DOHH2 (cell line): ENCODE results near the gene TNS4.

Experiments used
- H3F3A ChIP-seq: fragments of 200-600 bp; sonication (generic), shearing (Covaris generic); 2 replicates; pipeline ENCODE4 v1.6.0; 2016; ENCODE audit warnings: antibody characterized with exemption, mild to moderate bottlenecking; ENCODE audit not compliant: control insufficient read depth, insufficient read depth
- H3K27ac ChIP-seq: fragments of 200-600 bp; sonication (generic); 2 replicates; pipeline ENCODE4 v1.5.1; 2014; ENCODE audit warnings: low read depth, mild to moderate bottlenecking, low read length, moderate library complexity
- H3K27me3 ChIP-seq: fragments of 200-600 bp; sonication (generic); 2 replicates; pipeline ENCODE4 v1.6.1; 2014; ENCODE audit warnings: mild to moderate bottlenecking, low read length, mixed read lengths; ENCODE audit not compliant: control insufficient read depth
- H3K36me3 ChIP-seq: fragments of 200-600 bp; sonication (generic); 2 replicates; pipeline ENCODE4 v1.6.1; 2014; ENCODE audit warnings: mild to moderate bottlenecking, low read length, moderate library complexity, mixed read lengths; ENCODE audit not compliant: control insufficient read depth
- H3K4me1 ChIP-seq: fragments of 200-600 bp; sonication (generic); 2 replicates; pipeline ENCODE4 v1.6.1; 2014; ENCODE audit warnings: mild to moderate bottlenecking, low read length, mixed read lengths; ENCODE audit not compliant: control insufficient read depth
- H3K4me2 ChIP-seq: fragments of 200-600 bp; sonication (generic); 2 replicates; pipeline ENCODE4 v1.6.0; 2014; ENCODE audit warnings: mild to moderate bottlenecking, low read length, moderate library complexity
- H3K4me3 ChIP-seq: fragments of 200-600 bp; sonication (generic); 2 replicates; pipeline ENCODE4 v1.5.1; 2014; ENCODE audit warnings: mild to moderate bottlenecking, low read length, mixed read lengths
- H3K79me2 ChIP-seq: fragments of 200-600 bp; sonication (generic); 2 replicates; pipeline ENCODE4 v1.6.1; 2014; ENCODE audit warnings: mild to moderate bottlenecking, low read length, mixed read lengths; ENCODE audit not compliant: control insufficient read depth
- H3K9me2 ChIP-seq: fragments of 200-600 bp; sonication (generic); replicated peaks from 2 replicates; pipeline ENCODE4 v1.6.1; 2014; ENCODE audit warnings: mild to moderate bottlenecking, low read length, mixed read lengths; ENCODE audit not compliant: control insufficient read depth
- H3K9me3 ChIP-seq: fragments of 200-600 bp; sonication (generic); 2 replicates; pipeline ENCODE4 v1.6.1; 2014; ENCODE audit warnings: antibody characterized with exemption, low read length, mixed read lengths; ENCODE audit not compliant: control insufficient read depth, insufficient read depth
- H4K20me1 ChIP-seq: fragments of 200-600 bp; sonication (generic); 2 replicates; pipeline ENCODE4 v1.6.0; 2014; ENCODE audit warnings: low read depth, mild to moderate bottlenecking, antibody characterized with exemption, low read length, moderate library complexity; ENCODE audit not compliant: control insufficient read depth, insufficient read depth
- CTCF ChIP-seq: fragments of 200-600 bp; sonication (generic); IDR thresholded peaks from one replicate; pipeline ENCODE4 v1.5.1; 2014; ENCODE audit warnings: antibody characterized with exemption, mild to moderate bottlenecking, low read depth, low read length; ENCODE audit not compliant: poor library complexity, severe bottlenecking
- EZH2phosphoT487 ChIP-seq: fragments of 200-600 bp; sonication (generic); IDR thresholded peaks from 2 replicates; pipeline ENCODE4 v1.6.1; 2017; ENCODE audit warnings: borderline replicate concordance, mild to moderate bottlenecking, antibody characterized with exemption, low read length, moderate library complexity, mixed read lengths

The TNS4 gene

GRCh38 chr17:40526668-40527067, 25.2 kb upstream of the TNS4 start:
- no peaks in the 10 kb centered on the region for H3K36me3 ChIP-seq
- peaks cover 13% of the 10 kb centered on the region; the same call in 1 of the 2 replicates for H3K9me3 ChIP-seq
- H4K20me1 ChIP-seq = no peaks in the 10 kb centered on the region
- no peak overlapping the region for H3K4me3 ChIP-seq
- H3F3A ChIP-seq = no peaks in the 10 kb centered on the region
- H3K27me3 ChIP-seq = peaks cover 70% of the 10 kb centered on the region
- no peaks in the 10 kb centered on the region for H3K9me2 ChIP-seq
- TF ChIP-seq EZH2phosphoT487 = no peak
- TF ChIP-seq CTCF = no peak
- H3K4me1 ChIP-seq = no peaks in the 10 kb centered on the region
- no peak overlapping the region for H3K4me2 ChIP-seq
- no peaks in the 10 kb centered on the region for H3K79me2 ChIP-seq
- no peak overlapping the region for H3K27ac ChIP-seq

GRCh38 chr17:40525294-40525693, 23.9 kb upstream of the TNS4 start:
- no peak overlapping the region for H3K27ac ChIP-seq
- H3K4me1 ChIP-seq = no peaks in the 10 kb centered on the region
- no peak overlapping the region for H3K4me2 ChIP-seq
- no peaks in the 10 kb centered on the region for H4K20me1 ChIP-seq
- H3K4me3 ChIP-seq = no peak overlapping the region
- no peak for TF ChIP-seq CTCF
- no peak for TF ChIP-seq EZH2phosphoT487
- peaks cover 13% of the 10 kb centered on the region; the same call in 1 of the 2 replicates for H3K9me3 ChIP-seq
- H3K36me3 ChIP-seq = no peaks in the 10 kb centered on the region
- no peaks in the 10 kb centered on the region for H3K9me2 ChIP-seq
- no peaks in the 10 kb centered on the region for H3F3A ChIP-seq
- peaks cover 62% of the 10 kb centered on the region for H3K27me3 ChIP-seq
- H3K79me2 ChIP-seq = no peaks in the 10 kb centered on the region

GRCh38 chr17:40524243-40524965, 23.0 kb upstream of the TNS4 start:
- Histone ChIP-seq H3F3A (no peaks in the 10 kb centered on the region), H4K20me1 (no peaks in the 10 kb centered on the region), H3K27ac (no peak overlapping the region), H3K36me3 (no peaks in the 10 kb centered on the region), H3K27me3 (peaks cover 57% of the 10 kb centered on the region), H3K79me2 (no peaks in the 10 kb centered on the region), H3K4me2 (no peak overlapping the region), H3K4me3 (no peak overlapping the region), H3K9me3 (peaks cover 13% of the 10 kb centered on the region; the same call in 1 of the 2 replicates), H3K4me1 (no peaks in the 10 kb centered on the region), H3K9me2 (no peaks in the 10 kb centered on the region)
- TF ChIP-seq CTCF = no peak
- TF ChIP-seq EZH2phosphoT487 = no peak
